Measurements from ENCODE around the gene GXYLT2. TPM values are rescaled to one million over a fixed set of nuclear protein-coding genes. Genes with fewer than 3 reads are reported as not detected.

GXYLT2 gene
- total RNA-seq, 4 donors from 2014 or later: 1.3 to 74.1 (median 18.5) TPM

- no peak for TF ChIP-seq CTCF (IDR thresholded peaks at IDR 0.05)
- no peak for TF ChIP-seq POLR2A (IDR thresholded peaks at IDR 0.05)
- no peak overlapping the region for H3K4me3 ChIP-seq
- no peaks in the 10 kb centered on the region for H3K36me3 ChIP-seq
- no peak overlapping the region for H3K27ac ChIP-seq
- H3K27me3 ChIP-seq: no peaks in the 10 kb centered on the region
- no peaks in the 10 kb centered on the region for H3K9me3 ChIP-seq
- intact Hi-C loops (cut with DNase I; ENCODE audit: low total_unique reads): no loop called here
- no peaks in the 10 kb centered on the region for H3K4me1 ChIP-seq
- DNase-seq: no peak
Observed at GRCh38 chr3:73007992-73008712, 120.3 kb downstream of the GXYLT2 start.

- Histone ChIP-seq H3K36me3 (no peaks in the 10 kb centered on the region), H3K27me3 (no peaks in the 10 kb centered on the region), H3K4me3 (no peak overlapping the region), H3K27ac (no peak overlapping the region), H3K9me3 (no peaks in the 10 kb centered on the region), H3K4me1 (no peaks in the 10 kb centered on the region)
- DNase-seq: no peak
- intact Hi-C loops (cut with DNase I; ENCODE audit: low total_unique reads): no loop called here
- no peak for TF ChIP-seq POLR2A (IDR thresholded peaks at IDR 0.05)
- no peak for TF ChIP-seq CTCF (IDR thresholded peaks at IDR 0.05)
Observed at GRCh38 chr3:73009008-73009407, 121.2 kb downstream of the GXYLT2 start.

- TF ChIP-seq CTCF (IDR thresholded peaks at IDR 0.05) (no peak), POLR2A (IDR thresholded peaks at IDR 0.05) (no peak)
- Histone ChIP-seq H3K9me3 (no peaks in the 10 kb centered on the region), H3K36me3 (no peaks in the 10 kb centered on the region), H3K4me1 (no peaks in the 10 kb centered on the region), H3K27me3 (no peaks in the 10 kb centered on the region), H3K4me3 (no peak overlapping the region), H3K27ac (no peak overlapping the region)
- intact Hi-C loops (cut with DNase I; ENCODE audit: low total_unique reads): no loop called here
- DNase-seq: no peak
Observed at GRCh38 chr3:73009750-73010149, 121.9 kb downstream of the GXYLT2 start.

GRCh38 chr3:73010158-73010557, 122.3 kb downstream of the GXYLT2 start:
- intact Hi-C loops (cut with DNase I; ENCODE audit: low total_unique reads): no loop called here
- H3K9me3 ChIP-seq: no peaks in the 10 kb centered on the region
- DNase-seq: no peak
- H3K4me1 ChIP-seq: no peaks in the 10 kb centered on the region
- no peak overlapping the region for H3K27ac ChIP-seq
- H3K36me3 ChIP-seq: no peaks in the 10 kb centered on the region
- no peaks in the 10 kb centered on the region for H3K27me3 ChIP-seq
- no peak overlapping the region for H3K4me3 ChIP-seq
- TF ChIP-seq POLR2A (IDR thresholded peaks at IDR 0.05) (no peak), CTCF (IDR thresholded peaks at IDR 0.05) (no peak)

- H3K27ac ChIP-seq: no peak overlapping the region
- H3K4me1 ChIP-seq: no peaks in the 10 kb centered on the region
- DNase-seq: no peak
- no peak for TF ChIP-seq CTCF (IDR thresholded peaks at IDR 0.05)
- TF ChIP-seq POLR2A (IDR thresholded peaks at IDR 0.05): no peak
- intact Hi-C loops (cut with DNase I; ENCODE audit: low total_unique reads): no loop called here
- H3K36me3 ChIP-seq: no peaks in the 10 kb centered on the region
- no peaks in the 10 kb centered on the region for H3K27me3 ChIP-seq
- no peaks in the 10 kb centered on the region for H3K9me3 ChIP-seq
- H3K4me3 ChIP-seq: no peak overlapping the region
Observed at GRCh38 chr3:73018298-73018697, 130.5 kb downstream of the GXYLT2 start.

All from uterus (tissue), 4 donors.